Endodermal cell (in vitro differentiated cells): ENCODE data around the gene IFTAP. TPM values are rescaled to one million over a fixed set of nuclear protein-coding genes. Genes with fewer than 3 reads are reported as not detected.
"Not testable (repeated sequence)": the region's sequence is repeated elsewhere in the genome, so short reads cannot be mapped to it uniquely, and the experiment has no call there.

Source experiments
- DNase-seq: peaks from one replicate; pipeline ENCODE4 v3.0.0-alpha.2; 2017
- H3K27ac ChIP-seq: 2 replicates; pipeline ENCODE4 v1.5.1; 2013; ENCODE audit warnings: mild to moderate bottlenecking, low read depth, low read length, moderate library complexity
- H3K27me3 ChIP-seq: 2 replicates; pipeline ENCODE4 v1.6.1; 2013; ENCODE audit warnings: mild to moderate bottlenecking, low read length, moderate library complexity; ENCODE audit not compliant: insufficient read depth, control insufficient read depth, poor library complexity, severe bottlenecking
- H3K36me3 ChIP-seq: 2 replicates; pipeline ENCODE4 v1.7.0; 2013; ENCODE audit warnings: mild to moderate bottlenecking, low read length, moderate library complexity; ENCODE audit not compliant: control insufficient read depth, insufficient read depth
- H3K4me1 ChIP-seq: one replicate; pipeline ENCODE4 v1.7.0; 2013; ENCODE audit warnings: low read length; ENCODE audit not compliant: control insufficient read depth, insufficient read depth
- H3K4me3 ChIP-seq: 2 replicates; pipeline ENCODE4 v1.5.1; 2013; ENCODE audit warnings: mild to moderate bottlenecking, low read length, moderate library complexity
- H3K9ac ChIP-seq: 2 replicates; pipeline ENCODE4 v1.6.1; 2013; ENCODE audit warnings: mild to moderate bottlenecking, low read length, moderate library complexity; ENCODE audit not compliant: poor library complexity, severe bottlenecking; ENCODE audit errors: extremely low read depth
- H3K9me3 ChIP-seq: 2 replicates; pipeline ENCODE4 v1.6.1; 2013; ENCODE audit warnings: mild to moderate bottlenecking, low read length, moderate library complexity; ENCODE audit not compliant: control insufficient read depth
- H3K27ac Mint-ChIP-seq: 2 replicates; pipeline ENCODE4 v1.8.0; 2020; ENCODE audit warnings: mixed read lengths
- H3K27me3 Mint-ChIP-seq: 2 replicates; pipeline ENCODE4 v1.8.0; 2021; ENCODE audit warnings: mild to moderate bottlenecking, mixed read lengths; ENCODE audit not compliant: insufficient read depth
- H3K36me3 Mint-ChIP-seq: 2 replicates; pipeline ENCODE4 v1.8.0; 2020; ENCODE audit warnings: low read depth, mixed read lengths
- H3K4me1 Mint-ChIP-seq: 2 replicates; pipeline ENCODE4 v1.8.0; 2020; ENCODE audit warnings: mixed read lengths
- H3K4me3 Mint-ChIP-seq: 2 replicates; pipeline ENCODE4 v1.8.0; 2020; ENCODE audit warnings: mild to moderate bottlenecking, moderate library complexity, mixed read lengths
- H3K9me3 Mint-ChIP-seq: 2 replicates; pipeline ENCODE4 v1.8.0; 2020; ENCODE audit warnings: mild to moderate bottlenecking, mixed read lengths
- WGBS, 2 experiments: methylation state at CpG; one replicate each; pipeline versions ENCODE4 v1.1.5 to v1.1.7; 2013; ENCODE audit warnings: missing lambda C conversion rate in 2 of 2, mixed read lengths in 1 of 2; ENCODE audit not compliant: insufficient coverage in 1 of 2, insufficient read length in 1 of 2; 5-methylcytosine and 5-hydroxymethylcytosine counted together
- total RNA-seq, 2 donors: library from RNA; stranded (reverse); fragmentation: NEBNext Ultra II Directional in 1 of 2; extraction: Animal tissue kit (Norgen Biotek cat#: 25700) in 1 of 2; gene quantifications; 2 replicates in 1 of 2; 3 replicates in 1 of 2; pipeline ENCODE4 v1.2.1, GENCODE V29; 2021
- TF ChIP-seq, protein P1 (sequence below): fragments of 200-600 bp; sonication (generic); conservative IDR thresholded peaks from 2 replicates; pipeline ENCODE4 v1.5.0; 2021; ENCODE audit warnings: antibody characterized with exemption, mild to moderate bottlenecking

The IFTAP gene
- total RNA-seq, 2 donors from 2014 or later = 23.9 to 38.6 TPM

DNA sequence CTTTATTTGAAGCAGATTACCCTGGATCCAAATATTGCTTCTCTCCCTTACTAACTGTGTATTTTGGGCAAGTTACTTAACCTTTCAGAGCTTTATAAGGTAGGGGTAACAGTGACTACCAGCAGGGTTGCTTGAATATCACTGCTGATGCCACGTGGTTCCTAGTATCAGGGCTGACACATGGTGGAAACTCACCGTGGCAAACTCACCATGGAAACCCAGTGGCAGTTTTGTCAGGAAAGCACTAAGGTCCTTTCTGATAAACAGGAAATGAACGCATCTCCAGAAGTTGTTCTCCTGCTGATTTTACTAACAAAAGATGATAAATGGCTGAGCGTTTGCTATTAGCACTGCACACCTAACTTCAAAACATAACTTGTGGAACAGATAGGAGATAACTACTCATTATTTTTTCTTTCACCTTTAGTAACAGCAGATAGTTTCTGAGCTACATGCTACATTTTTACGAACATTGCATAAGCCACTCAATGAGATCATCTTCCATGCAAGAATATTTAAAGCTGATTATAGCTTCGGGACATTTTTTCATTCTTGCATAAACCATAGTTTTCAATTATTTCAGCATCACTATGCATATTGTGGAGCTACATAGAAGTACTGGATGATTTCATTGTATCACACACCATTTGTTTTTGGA, 63.4 kb downstream of the IFTAP start:
- Mint-ChIP-seq H3K36me3 (peaks cover 17% of the 10 kb centered on the region), H3K9me3 (peaks cover 13% of the 10 kb centered on the region), H3K27ac (no peak overlapping the region), H3K4me1 (no peaks in the 10 kb centered on the region), H3K4me3 (no peak overlapping the region), H3K27me3 (no peaks in the 10 kb centered on the region)
- Histone ChIP-seq H3K9ac (no peak overlapping the region), H3K27ac (no peak overlapping the region), H3K4me3 (no peak overlapping the region), H3K27me3 (no peaks in the 10 kb centered on the region), H3K4me1 (no peaks in the 10 kb centered on the region), H3K36me3 (peaks cover 6% of the 10 kb centered on the region), H3K9me3 (peaks cover 17% of the 10 kb centered on the region)
- TF ChIP-seq, protein P1, sequence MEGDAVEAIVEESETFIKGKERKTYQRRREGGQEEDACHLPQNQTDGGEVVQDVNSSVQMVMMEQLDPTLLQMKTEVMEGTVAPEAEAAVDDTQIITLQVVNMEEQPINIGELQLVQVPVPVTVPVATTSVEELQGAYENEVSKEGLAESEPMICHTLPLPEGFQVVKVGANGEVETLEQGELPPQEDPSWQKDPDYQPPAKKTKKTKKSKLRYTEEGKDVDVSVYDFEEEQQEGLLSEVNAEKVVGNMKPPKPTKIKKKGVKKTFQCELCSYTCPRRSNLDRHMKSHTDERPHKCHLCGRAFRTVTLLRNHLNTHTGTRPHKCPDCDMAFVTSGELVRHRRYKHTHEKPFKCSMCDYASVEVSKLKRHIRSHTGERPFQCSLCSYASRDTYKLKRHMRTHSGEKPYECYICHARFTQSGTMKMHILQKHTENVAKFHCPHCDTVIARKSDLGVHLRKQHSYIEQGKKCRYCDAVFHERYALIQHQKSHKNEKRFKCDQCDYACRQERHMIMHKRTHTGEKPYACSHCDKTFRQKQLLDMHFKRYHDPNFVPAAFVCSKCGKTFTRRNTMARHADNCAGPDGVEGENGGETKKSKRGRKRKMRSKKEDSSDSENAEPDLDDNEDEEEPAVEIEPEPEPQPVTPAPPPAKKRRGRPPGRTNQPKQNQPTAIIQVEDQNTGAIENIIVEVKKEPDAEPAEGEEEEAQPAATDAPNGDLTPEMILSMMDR = no peak
- DNase-seq = no peak
- 89 to 91% methylated on average over 5 to 6 of the region's 6 CpGs for WGBS, 2 experiments

DNA sequence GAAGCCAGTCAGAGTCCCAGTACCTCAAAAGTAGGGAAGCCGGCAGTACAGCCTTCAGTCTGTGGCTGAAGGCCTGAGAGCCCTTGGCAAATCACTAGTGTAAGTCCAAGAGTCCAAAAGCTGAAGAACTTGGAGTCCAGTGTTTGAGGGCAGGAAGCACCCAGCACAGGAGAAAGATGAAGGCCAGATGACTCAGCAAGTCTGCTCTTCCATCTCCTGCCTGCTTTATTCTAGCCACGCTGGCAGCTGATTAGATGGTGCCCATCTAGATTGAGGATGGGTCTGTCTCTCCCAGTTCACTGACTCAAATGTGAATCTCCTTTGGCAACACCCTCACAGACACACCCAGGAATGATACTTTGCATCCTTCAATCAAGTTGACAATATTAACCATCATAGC, 67.1 kb downstream of the IFTAP start:
- 90 to 100% methylated on average over 2 of the region's 2 CpGs for WGBS, 2 experiments
- H3K27ac Mint-ChIP-seq, H3K27ac ChIP-seq, H3K9ac ChIP-seq, H3K4me3 Mint-ChIP-seq, H3K36me3 ChIP-seq, H3K27me3 ChIP-seq, H3K4me1 Mint-ChIP-seq, H3K4me3 ChIP-seq, H3K27me3 Mint-ChIP-seq, H3K4me1 ChIP-seq, DNase-seq: not testable (repeated sequence)
- peaks cover 32% of the 10 kb centered on the region for H3K9me3 Mint-ChIP-seq
- H3K36me3 Mint-ChIP-seq = peaks cover 17% of the 10 kb centered on the region
- H3K9me3 ChIP-seq = peaks cover 26% of the 10 kb centered on the region

DNA sequence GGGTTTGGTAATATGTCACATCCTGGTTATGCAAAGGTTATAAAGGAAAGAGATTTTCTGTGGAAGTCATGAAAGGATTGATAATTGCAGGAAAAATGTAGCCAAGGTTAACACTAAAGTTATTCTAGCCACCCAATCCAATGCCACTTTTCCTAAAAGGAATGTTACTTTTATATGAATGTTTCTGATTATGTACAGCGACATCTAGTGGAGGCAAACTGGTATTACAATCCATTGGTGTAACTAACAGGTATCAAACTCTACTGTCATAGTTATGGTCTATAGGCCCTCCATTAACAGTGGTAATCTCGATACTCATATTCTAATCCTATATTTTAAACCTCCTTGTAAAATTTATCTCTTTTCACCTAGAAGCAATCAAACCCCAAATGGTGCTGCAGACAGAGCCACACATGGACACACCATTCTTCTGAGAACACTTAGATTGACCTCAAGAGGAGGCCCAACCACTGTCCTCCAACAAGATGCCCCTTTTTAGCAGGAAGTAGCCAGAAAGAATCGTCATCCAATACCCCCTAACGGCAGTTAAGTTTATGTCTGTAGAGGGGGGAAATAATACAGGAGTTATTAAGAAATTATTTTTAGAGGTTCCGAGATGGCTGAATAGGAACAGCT, 78.6 kb downstream of the IFTAP start:
- H3K9me3 Mint-ChIP-seq = peaks cover 50% of the 10 kb centered on the region
- TF ChIP-seq, protein P1 = peak; percentile 88
- no peaks in the 10 kb centered on the region for H3K27me3 ChIP-seq
- no peaks in the 10 kb centered on the region for H3K4me1 Mint-ChIP-seq
- H3K4me3 Mint-ChIP-seq = no peak overlapping the region
- no peak overlapping the region for H3K27ac Mint-ChIP-seq
- no peaks in the 10 kb centered on the region for H3K4me1 ChIP-seq
- H3K9ac ChIP-seq = no peak overlapping the region
- WGBS, 2 experiments = 71 to 90% methylated on average over 1 to 5 of the region's 5 CpGs
- peaks cover 9% of the 10 kb centered on the region for H3K36me3 Mint-ChIP-seq
- H3K9me3 ChIP-seq = peaks cover 23% of the 10 kb centered on the region
- no peaks in the 10 kb centered on the region for H3K27me3 Mint-ChIP-seq
- DNase-seq = no peak
- no peak overlapping the region for H3K27ac ChIP-seq
- no peak overlapping the region for H3K4me3 ChIP-seq
- H3K36me3 ChIP-seq = no peaks in the 10 kb centered on the region

DNA sequence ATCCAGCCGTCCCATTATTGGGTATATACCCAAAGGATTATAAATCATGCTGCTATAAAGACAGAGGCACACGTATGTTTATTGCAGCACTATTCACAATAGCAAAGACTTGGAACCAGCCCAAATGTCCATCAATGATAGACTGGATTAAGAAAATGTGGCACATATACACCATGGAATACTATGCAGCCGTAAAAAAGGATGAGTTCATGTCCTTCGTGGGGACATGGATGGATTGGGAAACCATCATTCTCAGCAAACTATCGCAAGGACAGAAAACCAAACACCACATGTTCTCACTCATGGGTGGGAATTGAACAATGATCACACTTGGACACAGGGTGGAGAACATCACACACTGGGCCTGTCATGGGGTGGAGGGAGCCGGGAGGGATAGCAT, 85.2 kb downstream of the IFTAP start:
- not testable (repeated sequence) for H3K9ac ChIP-seq, H3K27me3 Mint-ChIP-seq, DNase-seq, H3K4me1 ChIP-seq, H3K4me3 Mint-ChIP-seq, H3K9me3 ChIP-seq, H3K4me1 Mint-ChIP-seq, H3K27ac Mint-ChIP-seq, H3K27me3 ChIP-seq, H3K4me3 ChIP-seq, H3K27ac ChIP-seq, H3K36me3 ChIP-seq, H3K36me3 Mint-ChIP-seq
- H3K9me3 Mint-ChIP-seq = peaks cover 33% of the 10 kb centered on the region
- WGBS, 2 experiments = 87 to 93% methylated on average over 3 to 6 of the region's 6 CpGs
